HL-60/S4 treated with retinoic acid at 250 ng/mL for 4 days and 3 days (cell line): Measurements from ENCODE around the gene MICB.
"Not testable (repeated sequence)": the region's sequence is repeated elsewhere in the genome, so short reads cannot be mapped to it uniquely, and the experiment has no call there.

Experiments
- in situ Hi-C: fragments of 300-500 bp; cut with MboI; formaldehyde crosslinking; loops from 2 replicates; pipeline ENCODE4 v1.7.0; 2022; ENCODE audit warnings: low sequenced_read_pairs

MICB gene

GRCh38 chr6:31498748-31499147, 803 bp downstream of the MICB start:
- in situ Hi-C loops: no loop called here

GRCh38 chr6:31499648-31500047, 1.7 kb downstream of the MICB start:
- in situ Hi-C loops: not testable (repeated sequence)

DNA sequence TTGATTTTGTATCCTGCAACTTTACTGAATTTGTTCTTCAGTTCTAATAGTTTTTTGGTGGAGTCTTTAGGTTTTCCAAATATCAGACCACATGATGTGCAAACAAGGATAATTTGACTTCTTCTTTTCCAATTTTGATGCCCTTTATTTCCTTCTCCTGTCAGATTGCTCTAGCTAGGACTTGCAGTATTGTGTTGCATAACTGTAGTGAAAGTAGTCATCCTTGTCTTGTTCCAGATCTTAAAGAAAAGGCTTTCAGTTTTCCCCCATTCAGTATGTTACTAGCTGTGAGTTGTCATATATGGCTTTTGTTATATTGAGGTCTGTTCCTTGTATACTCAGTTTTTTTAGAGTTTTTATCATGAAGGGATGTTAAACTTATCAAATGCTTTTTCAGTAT, 4.6 kb downstream of the MICB start:
- in situ Hi-C loops: no loop called here

GRCh38 chr6:31509036-31509435, 11.1 kb downstream of the MICB start:
- in situ Hi-C loops: not testable (repeated sequence)

- in situ Hi-C loops: no loop called here
Observed at GRCh38 chr6:31510007-31510406, 12.1 kb downstream of the MICB start.

DNA sequence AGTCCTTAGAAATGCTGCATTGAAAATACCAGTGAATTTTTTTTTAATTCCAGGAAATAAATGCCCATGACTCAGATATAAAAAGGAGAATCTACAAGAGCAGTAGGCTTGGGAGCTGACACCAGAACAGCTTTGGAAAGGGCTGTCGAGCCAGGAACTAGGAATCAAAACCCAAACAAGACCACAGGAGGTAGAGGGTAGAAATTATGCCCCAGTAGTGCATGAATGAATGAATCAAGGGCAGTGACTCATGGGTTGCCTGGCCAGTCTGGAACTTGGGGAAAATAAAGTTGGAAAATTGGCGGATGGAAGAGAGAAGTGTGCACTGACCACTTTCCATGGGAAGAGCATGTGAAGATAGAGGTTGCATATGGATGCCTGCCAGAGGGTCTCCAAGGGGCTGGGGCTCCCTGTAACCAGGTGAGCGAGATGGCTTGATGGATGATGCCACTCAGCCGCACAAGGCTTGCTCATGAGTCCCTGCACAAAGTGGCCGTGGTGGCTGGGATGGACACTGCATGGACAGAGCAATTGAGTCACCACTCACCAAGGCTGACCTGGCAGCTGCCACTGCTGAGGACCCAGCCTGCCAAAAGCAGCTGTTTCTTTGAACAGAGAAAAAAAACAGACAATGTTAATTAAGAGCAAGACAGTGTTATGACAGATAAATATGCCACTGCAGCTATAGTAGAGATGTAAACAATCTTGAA, 15.7 kb downstream of the MICB start:
- in situ Hi-C loops: no loop called here

DNA sequence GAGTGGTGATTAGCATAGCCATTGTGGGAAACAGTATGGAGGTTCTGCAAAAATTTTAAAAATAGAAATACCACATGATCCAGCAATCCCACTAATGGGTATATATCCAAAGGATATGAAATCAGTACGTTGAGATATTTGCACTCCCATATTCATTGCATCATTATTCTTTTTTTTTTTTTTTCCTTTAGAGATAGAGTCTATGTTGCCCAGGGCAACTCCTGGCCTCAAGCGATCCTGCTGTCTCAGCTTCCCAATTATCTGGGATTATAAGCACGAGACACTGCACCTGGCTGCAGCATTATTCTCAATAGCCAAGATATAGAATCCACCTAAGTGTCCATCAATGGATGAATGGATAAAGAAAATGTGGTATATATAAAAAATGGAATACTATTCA, 23.9 kb downstream of the MICB start:
- in situ Hi-C loops: no loop called here

DNA sequence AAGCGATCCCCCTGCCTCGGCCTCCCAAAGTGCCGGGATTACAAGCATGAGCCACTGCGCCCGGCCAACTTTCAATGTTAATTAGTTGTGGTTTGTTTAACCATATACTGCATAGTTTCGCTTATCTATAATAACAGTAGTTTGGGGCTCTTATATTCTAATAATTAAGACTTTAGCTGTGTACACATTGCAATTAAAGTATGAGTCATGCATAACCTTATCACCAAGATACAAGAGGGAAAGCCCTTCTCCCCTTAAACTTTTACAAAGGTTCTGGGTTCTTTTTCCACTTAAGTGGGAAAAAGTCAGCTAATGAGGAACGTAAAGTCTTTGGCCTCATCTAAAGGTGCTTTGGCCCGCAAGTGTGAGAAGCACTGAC, 27.6 kb downstream of the MICB start:
- in situ Hi-C loops: no loop called here

DNA sequence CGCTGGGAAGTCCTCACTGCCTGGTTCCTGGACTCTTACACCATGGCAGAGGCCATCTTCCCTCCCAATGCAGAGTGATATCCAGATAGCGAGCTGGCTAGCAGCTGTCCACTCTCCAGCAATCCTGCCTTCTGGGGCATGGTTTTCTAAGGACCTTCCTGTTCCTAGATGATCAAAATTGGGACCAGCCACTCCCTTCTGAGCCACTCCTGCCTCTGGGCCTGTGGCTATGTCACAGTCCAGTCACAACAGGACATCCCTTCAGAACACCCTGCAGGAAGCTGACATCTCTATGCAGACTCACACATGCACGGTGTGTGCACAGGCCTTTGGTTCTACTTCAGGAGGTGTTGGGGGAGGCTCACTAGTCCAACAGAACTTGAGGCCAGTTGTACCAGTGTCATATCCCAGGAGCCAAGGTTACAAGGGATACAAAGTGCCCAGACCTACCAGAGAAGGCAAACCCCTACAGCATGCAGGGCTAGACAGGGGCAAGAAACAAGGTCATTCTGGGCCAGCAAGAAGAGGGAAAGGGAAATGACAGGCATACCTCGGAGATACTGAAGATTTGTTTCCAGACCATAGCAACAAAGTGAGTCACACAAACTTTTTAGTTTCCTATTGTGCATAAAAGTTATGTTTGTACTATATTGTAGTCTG, 28.1 kb downstream of the MICB start:
- in situ Hi-C loops: no loop called here

DNA sequence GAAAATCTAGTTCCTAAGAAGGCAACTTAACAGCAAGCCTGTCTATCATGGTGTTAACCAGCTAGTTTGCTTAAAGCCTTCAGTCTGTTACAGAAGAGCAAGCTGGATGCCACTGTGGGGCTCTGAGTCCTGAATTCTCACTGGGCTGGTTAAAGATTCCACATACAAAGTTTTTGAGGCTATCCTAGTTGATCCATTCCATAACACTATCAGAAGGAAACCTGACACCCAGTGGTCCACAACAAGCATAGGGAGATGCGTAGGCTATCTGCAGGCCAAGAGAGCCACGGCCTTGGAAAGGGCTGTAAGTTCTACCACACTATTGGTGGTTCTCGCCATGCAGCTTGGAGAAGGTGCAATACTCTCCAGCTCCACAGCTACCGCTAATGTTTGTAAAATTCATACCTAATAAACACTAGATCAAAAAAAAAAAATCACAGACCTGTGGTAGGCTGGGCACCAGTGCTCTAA, 30.4 kb downstream of the MICB start:
- in situ Hi-C loops: no loop called here

GRCh38 chr6:31528821-31529328, 30.9 kb downstream of the MICB start, which contains the start of gene MCCD1:
Gene MCCD1 (plus strand): TSS chr6:31528962. CDS start chr6:31529015, 53 bp downstream.
- in situ Hi-C loops: no loop called here

DNA sequence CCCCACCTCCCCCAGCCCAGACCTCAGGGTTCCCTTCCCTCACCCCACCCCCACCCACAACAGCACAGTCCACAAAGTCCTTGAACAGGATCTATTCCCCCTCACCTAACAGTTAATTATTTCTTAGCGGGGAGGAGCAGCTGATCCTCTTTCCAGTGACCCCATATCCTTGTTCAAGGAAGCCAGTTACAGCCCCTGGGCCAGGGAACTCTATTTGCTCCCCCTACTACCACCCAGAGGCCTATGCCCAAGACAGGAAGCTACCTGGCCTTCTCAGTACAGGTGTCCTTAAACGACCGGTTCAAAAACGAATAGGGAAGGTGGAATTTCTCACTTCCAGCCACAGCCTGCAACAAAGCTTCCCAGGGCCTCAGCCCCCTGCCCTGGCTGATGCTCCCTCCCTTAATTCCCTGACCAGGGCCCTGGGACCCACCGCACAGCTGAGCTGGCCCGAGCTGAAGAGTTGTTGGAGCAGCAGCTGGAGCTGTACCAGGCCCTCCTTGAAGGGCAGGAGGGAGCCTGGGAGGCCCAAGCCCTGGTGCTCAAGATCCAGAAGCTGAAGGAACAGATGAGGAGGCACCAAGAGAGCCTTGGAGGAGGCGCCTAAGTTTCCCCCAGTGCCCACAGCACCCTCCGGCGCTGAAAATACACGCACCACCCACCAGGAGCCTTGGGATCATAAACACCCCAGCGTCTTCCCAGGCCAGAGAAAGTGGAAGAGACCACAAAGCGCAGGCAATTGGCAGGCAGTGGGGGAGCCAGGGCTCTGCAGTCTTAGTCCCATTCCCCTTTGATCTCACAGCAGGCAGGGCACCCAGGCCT, 31.6 kb downstream of the MICB start:
- in situ Hi-C loops: no loop called here

GRCh38 chr6:31530659-31531058, 32.7 kb downstream of the MICB start:
- in situ Hi-C loops: no loop called here

DNA sequence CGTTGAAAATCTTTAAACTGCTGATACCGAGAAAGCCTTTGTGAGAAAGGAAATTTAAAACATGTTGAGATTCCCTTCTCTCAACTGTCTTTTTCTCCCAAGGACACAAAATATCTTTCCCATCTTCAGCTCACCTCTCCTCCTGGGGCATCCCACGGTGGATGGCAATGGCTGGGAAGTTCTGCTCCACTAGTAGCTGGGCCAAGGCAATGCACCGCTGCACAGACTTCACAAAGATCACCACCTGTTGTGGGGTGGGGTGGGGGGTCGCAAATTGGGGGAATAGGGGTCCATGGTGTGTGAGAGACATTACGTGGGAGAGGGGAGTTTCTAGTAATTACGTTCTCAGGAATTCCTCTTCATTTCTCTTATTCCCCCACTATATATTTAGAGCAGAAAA, 33.2 kb downstream of the MICB start:
- in situ Hi-C loops: no loop called here

DNA sequence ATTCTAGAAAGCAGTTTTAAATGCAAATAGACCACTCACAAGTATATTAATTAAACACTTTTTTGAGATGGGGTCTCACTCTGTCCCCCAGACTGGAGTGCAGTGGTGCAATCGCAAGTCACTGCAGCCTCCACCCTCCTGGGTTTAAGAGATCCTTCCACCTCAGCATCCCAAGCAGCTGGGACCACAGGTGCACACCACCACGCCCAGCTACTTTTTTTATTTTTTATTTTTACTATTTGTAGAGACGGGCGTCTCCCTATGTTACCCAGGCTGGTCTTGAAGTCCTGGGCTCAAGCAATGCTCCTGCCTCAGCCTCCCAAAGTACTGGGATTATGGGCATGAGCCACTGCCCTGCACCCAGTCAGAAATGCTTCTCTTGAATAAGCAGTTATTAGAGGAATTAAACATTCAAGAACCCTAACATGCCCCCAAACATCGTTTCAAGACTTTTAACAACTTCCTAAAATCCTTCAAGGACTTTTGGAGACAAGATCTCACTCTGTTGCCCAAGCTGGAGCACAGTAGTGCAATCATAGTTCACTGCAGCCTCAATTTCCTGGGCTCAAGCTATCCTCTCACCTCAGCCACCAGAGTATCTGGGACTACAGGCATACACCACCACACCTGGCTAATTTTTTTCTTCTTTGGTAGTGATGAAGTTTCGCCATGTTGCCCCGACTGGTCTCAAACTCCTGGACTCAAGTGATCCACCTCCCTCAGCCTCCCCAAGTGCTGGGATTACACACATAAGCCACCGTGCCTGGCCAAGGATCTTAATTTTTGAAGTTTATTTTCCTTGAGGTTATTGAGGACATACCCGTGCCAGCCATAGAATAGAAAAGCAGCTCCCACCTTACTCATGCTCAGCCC, 34.1 kb downstream of the MICB start:
- in situ Hi-C loops: no loop called here

DNA sequence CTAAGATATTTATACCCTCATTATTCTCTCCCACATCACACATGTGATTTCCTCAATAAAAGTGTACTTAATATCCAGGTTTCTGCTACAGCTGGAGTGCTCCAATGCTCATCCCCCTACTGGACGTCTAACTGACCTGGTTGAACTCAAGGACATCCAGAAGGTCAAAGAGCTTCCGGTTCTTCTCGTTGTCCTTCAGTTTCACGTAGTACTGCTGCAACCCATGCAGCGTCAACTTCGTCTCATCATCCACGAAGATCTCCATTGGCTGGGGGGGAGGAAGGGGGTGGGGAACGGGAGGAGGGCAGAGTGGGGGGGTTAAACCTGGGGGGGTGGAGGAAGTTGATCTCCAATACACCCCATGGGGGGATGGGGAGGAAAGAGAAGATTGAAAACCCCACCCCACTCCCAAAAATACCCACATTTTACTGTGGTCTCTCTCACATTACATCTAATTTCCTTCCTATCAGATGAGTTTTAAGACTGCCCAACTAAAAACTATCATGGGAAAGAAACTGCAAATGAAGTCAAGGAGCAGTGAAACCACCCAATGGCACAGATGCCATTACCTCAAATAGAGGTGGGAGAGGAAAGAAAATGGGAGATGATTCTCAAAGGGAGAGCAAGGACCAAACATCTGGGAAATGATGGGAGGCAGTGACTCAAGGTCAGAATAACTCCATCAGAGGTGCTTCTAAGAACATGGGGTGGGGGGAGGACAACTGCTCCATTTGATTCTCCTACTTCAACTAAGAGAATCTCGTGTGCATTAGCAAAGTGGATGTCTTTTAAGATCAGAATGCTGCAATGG, 34.9 kb downstream of the MICB start:
- in situ Hi-C loops: no loop called here

DNA sequence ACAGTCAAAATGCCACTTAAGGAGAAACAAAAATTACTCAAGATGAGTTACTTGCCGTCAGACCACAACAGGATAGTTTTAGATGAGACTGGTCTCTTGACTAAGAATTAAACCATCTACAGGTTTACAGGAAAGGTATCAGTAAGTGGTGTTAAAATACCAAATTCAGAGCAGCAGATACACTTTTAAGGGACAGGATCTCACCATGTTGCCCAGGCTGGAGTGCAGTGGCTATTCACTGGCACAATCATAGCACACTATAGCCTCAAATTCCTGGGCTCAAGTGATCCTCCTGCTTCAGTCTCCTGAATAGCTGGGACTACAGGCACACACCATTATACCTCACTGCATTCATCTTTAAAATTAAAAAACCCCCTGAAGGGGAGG, 35.5 kb downstream of the MICB start:
- in situ Hi-C loops: no loop called here

GRCh38 chr6:31534011-31534410, 36.1 kb downstream of the MICB start:
- in situ Hi-C loops: no loop called here

- in situ Hi-C loops: no loop called here
Observed at GRCh38 chr6:31534521-31535040, 36.6 kb downstream of the MICB start.
